IPS-18a (cell line): Measurements from ENCODE around the gene TEX264.

Source experiments
- H3K27ac ChIP-seq: one replicate; pipeline ENCODE4 v1.5.1; 2013; ENCODE audit warnings: low read length
- H3K27me3 ChIP-seq: one replicate; pipeline ENCODE4 v1.6.1; 2013; ENCODE audit warnings: mild to moderate bottlenecking, low read length; ENCODE audit not compliant: control insufficient read depth, insufficient read depth
- H3K36me3 ChIP-seq: one replicate; pipeline ENCODE4 v1.6.1; 2013; ENCODE audit warnings: low read depth, low read length; ENCODE audit not compliant: control insufficient read depth
- H3K4me1 ChIP-seq: one replicate; pipeline ENCODE4 v1.6.1; 2013; ENCODE audit warnings: low read depth, low read length; ENCODE audit not compliant: control insufficient read depth
- H3K4me3 ChIP-seq: one replicate; pipeline ENCODE4 v1.5.1; 2013; ENCODE audit warnings: low read length
- H3K9ac ChIP-seq: one replicate; pipeline ENCODE4 v1.6.1; 2013; ENCODE audit warnings: mild to moderate bottlenecking, low read length, moderate library complexity
- H3K9me3 ChIP-seq: one replicate; pipeline ENCODE4 v1.6.1; 2013; ENCODE audit warnings: low read depth, low read length; ENCODE audit not compliant: control insufficient read depth

The TEX264 gene

DNA sequence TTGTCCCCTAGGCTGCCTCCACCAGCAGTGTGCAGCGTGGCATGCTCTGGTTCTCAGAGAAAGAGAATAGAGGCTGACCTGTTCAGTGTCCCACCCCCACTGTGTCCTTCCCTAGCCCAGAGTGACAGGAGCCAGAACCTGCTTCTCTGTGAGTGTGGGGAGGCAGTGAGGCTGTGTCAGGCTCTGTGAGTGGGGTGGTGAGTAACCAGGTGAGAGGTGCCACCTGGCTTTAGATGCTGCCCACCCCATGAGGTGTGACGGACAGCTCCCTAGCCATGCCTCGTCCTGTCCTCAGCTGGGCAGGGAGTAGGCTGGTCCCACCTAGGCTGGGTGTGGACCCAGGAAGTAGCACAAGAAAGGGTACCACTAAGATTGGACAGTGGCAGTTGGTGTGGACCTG, 6.3 kb downstream of the TEX264 start:
- Histone ChIP-seq H3K4me1 (peaks cover 8% of the 10 kb centered on the region), H3K36me3 (no peaks in the 10 kb centered on the region), H3K9me3 (no peaks in the 10 kb centered on the region), H3K9ac (no peak overlapping the region), H3K27me3 (peaks cover 6% of the 10 kb centered on the region), H3K4me3 (no peak overlapping the region), H3K27ac (no peak overlapping the region)

DNA sequence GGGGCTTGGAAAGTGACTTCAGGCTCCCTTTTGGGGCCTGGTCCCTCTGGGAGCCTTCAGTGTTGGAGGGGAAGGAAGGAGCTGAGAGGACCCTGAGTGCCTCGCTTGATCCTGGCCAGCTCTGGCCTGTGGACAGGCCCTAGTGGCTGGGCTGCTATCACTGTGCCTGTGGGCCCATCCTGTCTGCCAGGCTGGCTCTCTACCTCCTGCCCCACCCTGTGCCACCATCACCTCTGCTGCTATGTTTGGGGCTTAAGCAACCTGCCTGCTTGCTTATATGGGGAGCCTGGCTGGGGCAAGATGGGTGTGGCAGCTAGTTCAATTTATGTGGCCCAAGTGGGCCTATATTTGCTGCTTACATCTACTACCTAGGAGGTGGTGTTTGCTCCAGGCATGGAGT, 7.1 kb downstream of the TEX264 start:
- H3K27ac ChIP-seq, result no peak overlapping the region
- no peaks in the 10 kb centered on the region for H3K9me3 ChIP-seq
- no peaks in the 10 kb centered on the region for H3K27me3 ChIP-seq
- no peak overlapping the region for H3K9ac ChIP-seq
- no peak overlapping the region for H3K4me3 ChIP-seq
- no peaks in the 10 kb centered on the region for H3K36me3 ChIP-seq
- H3K4me1 ChIP-seq, result peaks cover 5% of the 10 kb centered on the region

DNA sequence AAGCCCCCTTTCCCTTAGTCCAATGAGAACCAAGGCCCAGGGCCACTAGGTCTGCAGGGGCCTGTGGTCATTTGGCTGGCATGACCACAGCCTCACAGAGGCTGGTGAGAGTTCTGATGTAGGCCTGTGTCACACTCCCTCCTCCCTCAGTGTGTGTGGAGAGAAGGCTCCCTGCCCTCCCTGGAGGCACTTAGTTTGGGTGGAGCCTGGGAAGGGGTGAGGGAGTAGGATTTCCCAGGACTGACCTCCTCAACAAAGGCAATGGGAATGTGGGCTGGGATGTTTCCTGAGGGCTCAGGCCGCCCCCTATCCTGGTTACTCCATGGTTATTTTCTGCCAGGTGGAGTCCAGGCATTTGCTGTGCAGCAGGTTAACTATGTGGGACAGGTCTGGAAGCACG, 7.6 kb downstream of the TEX264 start:
- H3K36me3 ChIP-seq, result no peaks in the 10 kb centered on the region
- H3K27me3 ChIP-seq, result no peaks in the 10 kb centered on the region

DNA sequence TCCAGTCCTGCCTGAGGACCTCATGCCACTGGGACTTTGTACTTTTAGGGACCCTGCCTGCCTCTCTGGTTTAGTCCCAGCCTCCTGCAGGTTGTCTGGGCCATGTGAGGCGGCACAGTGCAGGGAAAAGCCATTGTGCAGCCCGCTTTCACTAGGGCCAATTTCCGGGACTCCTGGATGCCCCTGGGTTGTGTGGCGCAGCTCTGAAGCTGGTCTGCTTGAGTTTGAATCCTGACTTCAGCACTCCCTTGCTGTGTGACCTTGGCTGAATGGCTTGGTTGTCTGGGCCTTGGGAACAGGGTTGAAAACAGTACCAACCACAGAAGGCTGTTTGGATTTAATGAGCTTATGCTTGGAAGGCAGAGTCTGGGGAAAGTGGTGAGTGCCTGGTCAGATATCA, 8.3 kb downstream of the TEX264 start:
- no peaks in the 10 kb centered on the region for H3K9me3 ChIP-seq
- H3K36me3 ChIP-seq, result no peaks in the 10 kb centered on the region
- no peaks in the 10 kb centered on the region for H3K27me3 ChIP-seq
- H3K4me3 ChIP-seq, result no peak overlapping the region
- peaks cover 5% of the 10 kb centered on the region for H3K4me1 ChIP-seq
- H3K27ac ChIP-seq, result no peak overlapping the region
- H3K9ac ChIP-seq, result no peak overlapping the region

More for the DNA sequence above, 7.6 kb downstream of the TEX264 start:
- no peaks in the 10 kb centered on the region for H3K9me3 ChIP-seq
- no peak overlapping the region for H3K27ac ChIP-seq
- peaks cover 5% of the 10 kb centered on the region for H3K4me1 ChIP-seq
- no peak overlapping the region for H3K9ac ChIP-seq
- no peak overlapping the region for H3K4me3 ChIP-seq

DNA sequence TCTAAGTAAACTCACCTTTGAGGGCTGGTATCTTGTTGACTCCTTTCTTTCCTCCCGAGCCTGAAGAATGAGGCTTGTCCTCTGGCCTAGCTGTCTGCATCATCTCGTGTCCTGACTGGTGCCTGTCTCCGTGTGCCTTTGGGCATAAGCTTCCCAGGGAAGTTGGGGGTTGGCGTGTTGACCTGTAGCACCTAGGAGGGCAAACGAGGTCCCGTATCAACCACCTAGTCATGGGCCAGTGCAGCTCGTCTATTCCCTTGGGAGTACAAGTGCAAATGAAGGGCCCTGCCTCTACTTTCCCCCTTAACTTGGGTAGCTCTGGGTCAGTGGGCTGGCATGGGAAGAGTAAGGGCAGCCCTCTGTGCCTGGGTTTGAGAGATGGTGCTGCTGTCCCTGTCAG, 8.7 kb downstream of the TEX264 start:
- H3K9me3 ChIP-seq, result no peaks in the 10 kb centered on the region
- no peaks in the 10 kb centered on the region for H3K36me3 ChIP-seq
- H3K27ac ChIP-seq, result no peak overlapping the region
- H3K27me3 ChIP-seq, result no peaks in the 10 kb centered on the region
- peaks cover 5% of the 10 kb centered on the region for H3K4me1 ChIP-seq
- H3K4me3 ChIP-seq, result no peak overlapping the region
- no peak overlapping the region for H3K9ac ChIP-seq

DNA sequence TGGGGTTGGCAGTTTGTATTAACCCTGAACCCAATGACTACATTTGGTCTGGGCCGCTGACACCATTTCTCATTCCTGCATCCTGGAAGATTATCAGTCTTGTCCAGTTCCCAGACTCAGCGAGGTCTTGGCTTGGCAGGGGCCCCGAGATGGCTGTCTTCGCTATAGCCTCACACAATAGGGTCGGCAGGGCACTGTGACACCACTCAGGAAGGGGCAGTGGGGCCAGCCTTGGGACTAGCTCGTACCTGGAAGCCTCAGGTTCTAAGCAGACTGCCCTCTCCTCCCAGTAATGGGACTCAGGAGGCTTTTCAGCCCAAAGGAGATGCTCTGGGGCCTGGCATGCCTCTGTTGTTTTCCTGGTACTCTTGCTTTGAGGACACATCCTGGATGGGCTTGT, 9.1 kb downstream of the TEX264 start:
- Histone ChIP-seq H3K4me3 (no peak overlapping the region), H3K27ac (no peak overlapping the region), H3K27me3 (no peaks in the 10 kb centered on the region), H3K4me1 (peaks cover 5% of the 10 kb centered on the region), H3K9me3 (no peaks in the 10 kb centered on the region), H3K9ac (no peak overlapping the region), H3K36me3 (no peaks in the 10 kb centered on the region)

DNA sequence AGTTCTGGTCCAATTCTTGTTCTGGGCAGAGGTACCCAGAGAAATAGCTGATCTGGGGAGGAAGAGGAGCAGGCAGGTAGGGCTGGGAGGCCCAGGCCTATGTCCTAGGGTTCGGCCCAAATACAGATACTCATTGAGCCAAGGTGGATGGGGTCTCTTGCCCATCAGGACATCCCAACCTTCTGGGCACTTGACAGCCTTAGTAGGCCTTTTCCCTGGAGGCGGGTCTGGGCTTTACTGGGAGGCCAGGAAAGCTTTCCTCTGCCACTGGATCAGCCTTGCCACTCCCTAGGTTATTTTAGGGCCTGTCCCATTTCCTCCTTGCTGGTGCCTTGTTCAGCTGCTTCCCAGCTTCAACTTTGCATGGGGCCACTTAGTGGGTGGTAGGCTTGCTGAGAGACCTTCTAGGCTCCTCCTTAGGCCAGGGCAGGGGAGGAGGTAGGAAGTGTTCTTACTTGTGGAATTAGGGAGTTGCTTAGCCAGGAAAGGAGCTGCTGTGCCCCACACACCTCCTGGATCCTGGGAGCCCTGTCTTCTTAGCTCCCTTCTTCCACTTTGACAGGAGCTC, 9.7 kb downstream of the TEX264 start:
- Histone ChIP-seq H3K27me3 (no peaks in the 10 kb centered on the region), H3K4me3 (no peak overlapping the region), H3K36me3 (no peaks in the 10 kb centered on the region), H3K27ac (no peak overlapping the region), H3K9ac (no peak overlapping the region), H3K9me3 (no peaks in the 10 kb centered on the region), H3K4me1 (peaks cover 5% of the 10 kb centered on the region)

DNA sequence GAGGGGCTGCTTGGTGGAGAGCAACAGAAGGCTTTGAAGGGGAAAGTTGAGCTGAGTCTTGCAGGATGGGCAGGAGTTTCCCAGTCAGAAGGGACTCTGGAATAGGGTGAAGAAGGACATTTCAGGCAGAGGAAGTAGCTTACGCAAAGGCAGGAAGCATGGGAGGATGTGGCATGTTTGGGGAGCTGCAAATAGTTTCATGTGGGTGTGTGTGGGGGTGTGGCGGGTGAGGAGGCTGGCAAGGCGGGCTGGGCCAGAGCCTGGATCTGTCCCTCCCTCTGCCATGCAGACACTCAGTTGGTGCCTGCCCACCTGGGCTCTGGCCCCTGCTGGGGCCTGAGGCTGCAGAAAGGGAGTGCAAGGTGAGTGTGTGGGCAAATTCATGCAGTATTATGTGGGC, 10.4 kb downstream of the TEX264 start:
- Histone ChIP-seq H3K9ac (no peak overlapping the region), H3K4me1 (peaks cover 5% of the 10 kb centered on the region), H3K4me3 (no peak overlapping the region), H3K9me3 (no peaks in the 10 kb centered on the region), H3K27ac (no peak overlapping the region), H3K36me3 (no peaks in the 10 kb centered on the region), H3K27me3 (no peaks in the 10 kb centered on the region)

DNA sequence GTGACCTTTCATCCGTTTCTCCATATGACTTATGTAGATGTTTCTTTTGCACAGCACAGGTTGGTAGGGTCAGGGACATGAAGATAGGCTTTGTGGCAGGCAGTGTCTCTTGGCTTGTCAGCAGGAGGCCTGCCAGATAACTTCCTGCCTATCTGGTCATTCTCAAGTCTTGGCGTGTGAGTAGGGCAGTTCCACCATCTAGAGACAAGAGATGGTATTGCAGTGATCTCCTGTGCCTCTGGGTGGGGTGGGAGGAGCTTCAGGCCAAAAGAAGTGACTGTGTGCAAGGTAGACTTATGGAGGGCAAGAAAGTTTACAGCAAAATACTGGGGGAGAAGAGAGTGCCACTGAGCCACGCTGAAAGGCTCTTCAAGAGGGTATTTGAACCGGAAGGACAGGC, 11.0 kb downstream of the TEX264 start:
- Histone ChIP-seq H3K36me3 (no peaks in the 10 kb centered on the region), H3K9me3 (no peaks in the 10 kb centered on the region), H3K27me3 (no peaks in the 10 kb centered on the region), H3K4me1 (peaks cover 5% of the 10 kb centered on the region), H3K4me3 (no peak overlapping the region), H3K27ac (no peak overlapping the region), H3K9ac (no peak overlapping the region)

DNA sequence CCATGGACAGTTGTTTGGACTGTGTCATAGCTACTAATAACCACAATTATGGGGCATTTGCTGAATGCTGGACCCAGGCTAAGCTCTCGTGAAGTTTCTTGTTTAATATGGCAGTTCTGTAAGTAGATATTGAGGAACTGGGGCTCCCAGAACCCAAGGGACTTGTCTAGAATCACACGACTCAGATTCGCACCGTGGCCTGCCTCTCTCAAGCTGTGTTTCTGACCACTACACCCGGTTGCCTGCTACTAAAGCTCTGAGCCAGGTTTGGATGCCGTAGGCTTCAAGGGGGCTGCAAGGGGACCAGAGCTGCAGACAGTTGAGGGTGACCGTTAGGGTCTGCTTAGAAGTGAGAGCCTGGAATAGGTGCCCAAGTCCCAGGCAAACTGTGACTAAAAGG, 11.5 kb downstream of the TEX264 start:
- no peak overlapping the region for H3K9ac ChIP-seq
- H3K9me3 ChIP-seq, result no peaks in the 10 kb centered on the region

DNA sequence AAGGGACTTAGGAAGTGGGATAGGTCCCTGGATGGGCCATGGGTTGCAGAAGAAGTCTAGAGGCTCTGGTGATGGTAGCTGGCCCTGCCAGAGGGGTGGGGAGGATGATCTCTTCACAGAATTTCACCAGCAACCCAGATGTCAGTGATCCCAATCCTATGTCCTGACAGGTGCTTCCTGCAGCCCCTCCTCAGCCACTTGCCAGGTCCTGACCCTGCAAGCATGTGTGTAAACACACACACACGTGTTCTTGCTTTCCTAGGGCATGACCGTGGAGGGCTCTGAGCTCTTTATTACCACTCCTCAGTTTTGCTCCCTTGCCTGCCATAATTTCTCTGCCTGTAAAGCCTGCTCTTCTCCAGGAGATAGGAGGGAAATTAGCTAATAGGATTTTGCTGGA, 12.5 kb downstream of the TEX264 start:
- Histone ChIP-seq H3K27me3 (no peaks in the 10 kb centered on the region), H3K9ac (no peak overlapping the region), H3K27ac (no peak overlapping the region), H3K9me3 (no peaks in the 10 kb centered on the region), H3K36me3 (no peaks in the 10 kb centered on the region), H3K4me3 (no peak overlapping the region), H3K4me1 (peaks cover 5% of the 10 kb centered on the region)

More for the DNA sequence above, 11.5 kb downstream of the TEX264 start:
- Histone ChIP-seq H3K4me3 (no peak overlapping the region), H3K36me3 (no peaks in the 10 kb centered on the region), H3K27ac (no peak overlapping the region), H3K27me3 (no peaks in the 10 kb centered on the region), H3K4me1 (peaks cover 5% of the 10 kb centered on the region)

DNA sequence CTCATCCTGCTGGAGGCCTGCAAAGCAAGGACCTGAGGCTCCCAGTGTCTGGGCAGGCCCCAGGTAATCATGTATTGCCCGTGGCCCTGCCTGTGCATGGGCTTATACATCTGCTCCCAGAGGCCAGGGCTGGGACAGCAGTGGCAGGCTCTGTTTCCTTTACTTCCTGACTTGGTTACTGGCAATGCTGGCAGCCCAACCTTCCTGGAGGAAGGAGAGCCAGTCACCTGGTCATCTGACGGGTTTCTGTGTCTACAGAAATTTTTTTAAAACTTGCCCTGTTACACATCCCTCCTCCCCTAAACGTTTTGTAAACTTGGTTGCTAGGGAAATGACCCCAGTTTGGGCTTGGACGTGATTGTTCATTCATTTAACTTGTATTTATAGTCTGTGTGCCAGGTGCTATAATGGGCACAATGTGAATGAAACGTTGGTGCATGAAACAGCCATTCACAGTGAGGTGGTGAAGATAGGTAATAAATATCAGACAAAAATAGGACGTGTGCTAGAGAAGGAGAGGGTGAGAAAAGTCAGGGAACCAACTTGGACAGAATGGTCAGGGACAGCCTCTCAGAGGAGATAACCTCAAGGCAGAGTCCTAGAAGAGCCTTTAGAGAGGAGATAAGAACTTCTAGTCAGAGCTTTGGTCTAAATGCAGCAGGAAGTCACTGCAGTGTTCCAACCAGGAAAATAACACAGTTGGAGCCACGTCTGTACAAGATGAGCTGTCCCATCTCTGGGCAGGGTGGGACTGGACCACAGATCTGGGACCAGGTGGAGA, 14.1 kb downstream of the TEX264 start:
- Histone ChIP-seq H3K9ac (no peak overlapping the region), H3K4me1 (peaks cover 5% of the 10 kb centered on the region), H3K27ac (no peak overlapping the region), H3K36me3 (no peaks in the 10 kb centered on the region), H3K4me3 (no peak overlapping the region), H3K9me3 (no peaks in the 10 kb centered on the region), H3K27me3 (no peaks in the 10 kb centered on the region)
